Pancreas (tissue), 10 donors: Measurements from ENCODE around the gene BMPR1A. TPM values are rescaled to one million over a fixed set of nuclear protein-coding genes. Genes with fewer than 3 reads are reported as not detected.

Experiments
- ATAC-seq, 4 donors: fragments of 200-7000 bp; cut with Tn5 transposase; one replicate each; pipeline versions ENCODE4 v1.8.0 to v1.9.1; 2020; ENCODE audit warnings: mild to moderate bottlenecking in 4 of 4, moderate library complexity in 4 of 4
- DNase-seq, 6 donors: peaks; one replicate each; pipeline ENCODE4 v3.0.0-alpha.2; 2020
- FAIRE-seq: peaks from 2 replicates; lab custom pipeline; 2012; peaks lifted over from hg19 to GRCh38; lab: Jason Lieb, UNC
- H3K27ac ChIP-seq, 4 donors: fragments of 200-600 bp; sonication (generic); 1 replicate in 3 of 4; 2 replicates in 1 of 4; pipeline versions ENCODE4 v1.5.0 to v1.8.0; 2020
- H3K27me3 ChIP-seq, 4 donors: fragments of 200-600 bp; one replicate each; pipeline ENCODE4 v1.8.0; 2021
- H3K36me3 ChIP-seq, 3 donors: fragments of 200-600 bp; sonication (generic) in 1 of 3; one replicate each; pipeline versions ENCODE4 v1.5.0 to v1.8.0; 2020 to 2021
- H3K4me1 ChIP-seq, 3 donors: fragments of 200-600 bp; one replicate each; pipeline ENCODE4 v1.8.0; 2021
- H3K4me3 ChIP-seq, 4 donors: fragments of 200-600 bp; sonication (generic) in 2 of 4; one replicate each; pipeline versions ENCODE4 v1.5.0 to v1.8.0; 2020 to 2021
- H3K9me3 ChIP-seq, 4 donors: fragments of 200-600 bp; one replicate each; pipeline ENCODE4 v1.8.0; 2021
- WGBS, 2 donors: extraction: QIAGEN DNeasy Blood & Tissue Kit; methylation state at CpG; one replicate each; pipeline ENCODE4 v1.1.7; 2013; 5-methylcytosine and 5-hydroxymethylcytosine counted together
- intact Hi-C, 3 donors: fragments of 100-400 bp; cut with DNase I; formaldehyde crosslinking; loops; one replicate each; pipeline versions ENCODE4 v1.11.1 to v1.14.2; 2022
- polyA plus RNA-seq, 2 donors: library from polyadenylated mRNA; stranded (reverse); fragments of 200-250 nt; gene quantifications; one replicate each; pipeline ENCODE4 v1.2.3, GENCODE V29; 2013
- total RNA-seq, 6 donors: library from RNA; stranded (reverse); fragmentation: NEBNext Ultra II Directional in 4 of 6; extraction: Animal tissue kit (Norgen Biotek cat#: 25700) in 4 of 6; gene quantifications; one replicate each; pipeline versions ENCODE4 v1.2.1 to v1.2.4, GENCODE V29; 2021 to 2023
- TF ChIP-seq, protein P1 (sequence below), 4 donors: fragments of 200-600 bp; sonication (generic) in 3 of 4; IDR thresholded peaks; one replicate each; pipeline versions ENCODE4 v1.5.0 to v1.8.0; 2021; ENCODE audit warnings: antibody characterized with exemption in 4 of 4
- donor health status: healthy with polysubstance abuse.
- donor health status: DM: no; HTN: no; CAD: no; lungs with moderate emphysema.
- donor health status: DM: no; HTN: no; CAD: no.
- donor health status: control.
- donor health status: control.
- donor health status: Bipolar disorder and iron deficiency.
- donor health status: DM: yes; HTN: yes; CAD: no.
- donor health status: DM: no; HTN: no; CAD: no.
- donor health status: DM: no; HTN: no; CAD: no.
- donor health status: DM: yes; HTN: yes; CAD: no.

Gene BMPR1A
- total and polyA plus RNA-seq, 8 donors, result 3.5 to 22.3 (median 11.1) TPM

DNA sequence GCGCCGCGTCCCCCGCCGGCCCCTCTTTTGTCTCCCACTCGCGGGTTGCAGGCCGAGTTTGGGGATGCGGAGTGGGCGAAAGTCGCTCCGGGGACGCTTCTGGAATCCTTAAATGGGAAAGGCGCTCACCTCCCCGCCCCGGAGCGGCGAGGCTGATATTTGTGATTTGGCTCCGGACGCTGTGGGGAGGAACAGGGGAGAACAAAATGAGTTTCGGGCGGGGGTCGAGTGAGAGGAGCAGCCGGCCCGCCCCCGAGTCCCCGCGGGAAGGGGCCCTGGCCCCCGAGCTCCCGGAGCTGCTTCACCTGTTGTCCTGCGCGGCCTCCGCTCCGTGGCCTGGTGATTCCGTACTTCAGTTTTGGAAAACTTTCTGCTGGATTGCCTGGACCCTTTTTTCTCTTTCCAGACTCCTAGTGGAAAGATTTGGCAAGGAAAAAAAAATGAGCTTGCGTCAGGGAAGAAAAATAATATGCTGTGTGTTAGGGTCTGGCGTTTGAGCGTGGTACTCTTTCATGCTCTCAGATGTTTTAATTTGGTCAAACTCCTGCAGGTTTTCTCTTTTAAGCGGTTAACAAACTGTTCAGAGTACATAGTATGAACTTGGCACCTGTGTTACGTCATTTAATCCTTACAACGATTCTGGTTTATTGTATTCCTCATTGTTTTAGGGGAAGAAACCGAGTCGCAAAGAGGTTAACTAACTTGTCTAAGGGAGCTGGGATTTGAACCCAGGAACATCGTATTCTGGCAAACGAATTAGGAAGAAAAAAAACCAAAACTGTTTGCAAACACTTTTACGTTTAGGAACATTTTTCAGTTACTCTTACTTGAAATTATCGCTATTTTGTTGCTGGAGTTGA, 924 bp downstream of the BMPR1A start:
- H3K27me3 ChIP-seq, result no peaks in the 10 kb centered on the region
- no peaks in the 10 kb centered on the region for H3K9me3 ChIP-seq
- ATAC-seq, result peak in 2 of 4 donors; percentile 1 to 3
- H3K4me1 ChIP-seq, result peaks cover 5 to 18% (median 5%) of the 10 kb centered on the region in 3 donors
- peak overlapping the region; percentile 78 to 97 (median 90) for H3K27ac ChIP-seq
- DNase-seq, result peak in 5 of 6 donors; percentile 26 to 75 (median 52)
- peak overlapping the region; percentile 69 to 87 (median 78) for H3K4me3 ChIP-seq
- TF ChIP-seq, protein P1, sequence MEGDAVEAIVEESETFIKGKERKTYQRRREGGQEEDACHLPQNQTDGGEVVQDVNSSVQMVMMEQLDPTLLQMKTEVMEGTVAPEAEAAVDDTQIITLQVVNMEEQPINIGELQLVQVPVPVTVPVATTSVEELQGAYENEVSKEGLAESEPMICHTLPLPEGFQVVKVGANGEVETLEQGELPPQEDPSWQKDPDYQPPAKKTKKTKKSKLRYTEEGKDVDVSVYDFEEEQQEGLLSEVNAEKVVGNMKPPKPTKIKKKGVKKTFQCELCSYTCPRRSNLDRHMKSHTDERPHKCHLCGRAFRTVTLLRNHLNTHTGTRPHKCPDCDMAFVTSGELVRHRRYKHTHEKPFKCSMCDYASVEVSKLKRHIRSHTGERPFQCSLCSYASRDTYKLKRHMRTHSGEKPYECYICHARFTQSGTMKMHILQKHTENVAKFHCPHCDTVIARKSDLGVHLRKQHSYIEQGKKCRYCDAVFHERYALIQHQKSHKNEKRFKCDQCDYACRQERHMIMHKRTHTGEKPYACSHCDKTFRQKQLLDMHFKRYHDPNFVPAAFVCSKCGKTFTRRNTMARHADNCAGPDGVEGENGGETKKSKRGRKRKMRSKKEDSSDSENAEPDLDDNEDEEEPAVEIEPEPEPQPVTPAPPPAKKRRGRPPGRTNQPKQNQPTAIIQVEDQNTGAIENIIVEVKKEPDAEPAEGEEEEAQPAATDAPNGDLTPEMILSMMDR (IDR thresholded peaks at IDR 0.05), result no peak
- intact Hi-C loops, result no loop called here
- FAIRE-seq, result peak; percentile 20
- 1% methylated on average over 47 of the region's 47 CpGs for WGBS, 2 donors
- H3K36me3 ChIP-seq, result no peaks in the 10 kb centered on the region

DNA sequence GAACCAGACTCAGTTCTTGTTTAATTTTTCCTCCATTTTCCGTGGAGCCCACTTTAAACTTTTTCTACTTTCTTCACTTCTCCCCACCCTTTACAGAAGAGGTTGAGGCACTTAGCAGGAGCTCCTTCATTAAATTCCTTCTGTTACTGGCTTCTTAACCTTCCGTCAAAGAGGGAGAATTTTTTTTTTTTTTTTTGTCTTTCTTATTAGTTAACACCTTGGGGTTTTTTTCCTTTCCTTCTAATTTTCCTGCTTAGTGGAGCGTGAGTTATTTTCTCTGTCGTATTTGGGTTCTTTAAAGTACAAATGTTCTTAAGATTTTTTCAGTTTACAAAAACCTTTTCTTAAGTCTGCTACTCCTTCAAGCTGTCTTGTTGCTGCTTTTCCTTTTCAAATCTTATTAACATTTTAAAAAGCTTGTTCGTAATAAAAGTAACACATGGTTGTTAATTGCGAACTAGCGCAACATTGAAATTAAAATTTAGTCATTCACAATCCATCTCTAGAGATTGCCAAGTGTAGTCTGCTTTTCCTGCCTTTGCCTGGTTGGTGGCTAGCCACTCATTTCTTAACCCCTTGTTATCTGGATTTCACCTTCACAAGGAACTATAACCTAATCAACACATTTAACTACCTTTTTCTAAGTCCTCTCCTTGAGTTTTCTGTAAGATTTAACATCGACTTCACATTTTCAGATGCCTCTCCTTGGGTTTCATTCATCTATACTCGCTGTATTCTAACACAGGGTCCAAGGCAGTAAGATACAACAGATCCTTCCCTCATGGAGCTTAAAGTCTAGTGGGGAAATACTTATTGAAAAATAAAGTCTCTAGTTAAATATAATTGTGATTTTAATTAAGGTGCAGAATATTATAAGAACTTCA, 2.0 kb downstream of the BMPR1A start:
- peak overlapping the region in 1 of 4 donors; percentile 91 for H3K27ac ChIP-seq
- no peaks in the 10 kb centered on the region for H3K9me3 ChIP-seq
- H3K27me3 ChIP-seq, result no peaks in the 10 kb centered on the region
- no peaks in the 10 kb centered on the region for H3K36me3 ChIP-seq
- ATAC-seq (no peak), DNase-seq (no peak), FAIRE-seq (no peak)
- peaks cover 5 to 18% (median 5%) of the 10 kb centered on the region in 3 donors for H3K4me1 ChIP-seq
- TF ChIP-seq, protein P1 (IDR thresholded peaks at IDR 0.05), result no peak
- intact Hi-C loops, result no loop called here
- 22 to 26% methylated on average over 9 of the region's 9 CpGs for WGBS, 2 donors
- H3K4me3 ChIP-seq, result peak overlapping the region in 2 of 4 donors; percentile 84 to 87

DNA sequence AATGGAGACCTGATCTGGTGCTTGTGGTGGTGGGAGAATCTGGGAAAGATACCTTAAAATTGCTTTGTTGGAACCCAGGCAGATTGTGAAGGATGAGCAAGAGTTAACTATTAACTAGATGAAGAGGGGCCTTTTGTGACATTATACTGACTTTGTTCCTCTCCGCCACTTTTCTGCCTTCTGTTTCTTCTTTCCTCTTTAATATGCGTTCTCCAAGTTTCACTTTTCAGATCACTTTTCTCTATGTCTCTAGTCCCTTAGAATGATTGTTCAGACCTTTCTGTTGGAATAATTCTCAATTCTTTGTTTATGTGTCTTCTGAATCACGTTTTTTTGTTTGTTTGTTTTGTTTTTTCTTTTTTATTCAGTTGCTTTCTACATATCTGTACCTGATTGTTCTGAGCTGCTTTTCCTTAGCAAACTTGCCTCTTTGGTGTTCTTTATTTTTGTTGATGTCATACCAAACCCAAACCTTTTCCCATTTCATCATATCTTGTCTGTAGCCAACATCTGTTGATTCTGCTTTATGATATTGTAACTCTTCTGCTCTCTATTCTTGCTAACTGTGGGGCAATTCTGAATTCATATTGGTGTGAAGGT, 2.8 kb downstream of the BMPR1A start:
- no peak for FAIRE-seq
- WGBS, 2 donors, result 49 to 54% methylated on average over 3 of the region's 3 CpGs
- Histone ChIP-seq H3K4me1 (peaks cover 5 to 18% (median 5%) of the 10 kb centered on the region in 3 donors), H3K27me3 (no peaks in the 10 kb centered on the region), H3K36me3 (no peaks in the 10 kb centered on the region), H3K27ac (no peak overlapping the region), H3K4me3 (no peak overlapping the region), H3K9me3 (no peaks in the 10 kb centered on the region)
- TF ChIP-seq, protein P1 (IDR thresholded peaks at IDR 0.05), result no peak
- DNase-seq, result no peak
- no peak for ATAC-seq
- intact Hi-C loops, result no loop called here

DNA sequence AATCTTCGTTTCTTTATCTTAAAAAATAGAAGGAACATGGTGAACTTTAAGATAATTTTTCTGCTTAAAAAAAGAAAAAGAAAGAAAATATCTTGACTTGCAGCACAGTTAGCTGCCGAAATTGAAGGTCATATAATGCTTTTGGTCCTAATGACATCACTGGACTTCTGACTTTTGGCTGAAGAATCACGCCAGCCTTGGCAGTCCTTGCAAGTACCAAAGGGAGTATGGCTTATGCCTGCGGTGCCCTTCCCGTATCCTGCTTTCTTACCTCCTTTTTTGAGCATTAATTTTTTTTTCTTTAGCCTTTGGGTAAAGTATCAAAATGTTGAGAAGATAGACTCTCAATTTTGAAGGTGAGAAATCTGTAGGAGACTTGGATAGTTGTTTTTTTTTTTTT, 7.0 kb downstream of the BMPR1A start:
- 78 to 86% methylated on average over 5 of the region's 5 CpGs for WGBS, 2 donors
- FAIRE-seq (no peak), DNase-seq (no peak), ATAC-seq (no peak)
- Histone ChIP-seq H3K27ac (no peak overlapping the region), H3K4me1 (peaks cover under 1 to 14% (median 5%) of the 10 kb centered on the region in 3 donors), H3K27me3 (no peaks in the 10 kb centered on the region), H3K4me3 (no peak overlapping the region), H3K36me3 (no peaks in the 10 kb centered on the region), H3K9me3 (no peaks in the 10 kb centered on the region)
- TF ChIP-seq, protein P1 (IDR thresholded peaks at IDR 0.05), result no peak
- intact Hi-C loops, result no loop called here
